DMS153 treated with DMSO at 0.1 percent for 48 hours (cell line): Measurements from ENCODE around the gene OR52E8.

Experiments
- DNase-seq: peaks from one replicate; lab custom pipeline; 2025; ENCODE audit not compliant: unreplicated experiment; lab: John Stamatoyannopoulos, UW

The OR52E8 gene

GRCh38 chr11:5808500-5809121, 48.9 kb downstream of the OR52E8 start, which contains the start of gene OR52N2:
OR52N2 (plus strand) TSS chr11:5808924; CDS start chr11:5820336, 11,412 bp downstream.
- DNase-seq, result peak; percentile 31

- no peak for DNase-seq
Observed at GRCh38 chr11:5807580-5807979, 49.9 kb downstream of the OR52E8 start.
